IMR-90 (cell line): ENCODE data around the gene HAND2. TPM values are rescaled to one million over a fixed set of nuclear protein-coding genes. Genes with fewer than 3 reads are reported as not detected.

Experiments
- ATAC-seq: fragments of 200-7000 bp; cut with Tn5 transposase; 2 replicates; pipeline ENCODE4 v1.9.1; 2020; ENCODE audit warnings: low read depth, mild to moderate bottlenecking, moderate library complexity
- BruUV-seq: library from RNA; stranded (reverse); fragments of 400-500 nt; replicated peaks from 2 replicates; lab custom pipeline; 2021; lab: Mats Ljungman, UMichigan
- CTCF ChIA-PET: fragments of 300-600 bp; formaldehyde crosslinking; extraction: SDS; loops from one replicate; lab custom pipeline; 2021; ENCODE audit warnings: antibody characterized with exemption; lab: Yijun Ruan, JAX
- POLR2A ChIA-PET: fragments of 300-600 bp; sonication (Branson Sonifier 250); formaldehyde crosslinking; loops from one replicate; lab custom pipeline; 2022; ENCODE audit warnings: antibody characterized with exemption; ENCODE audit not compliant: unreplicated experiment; lab: Charles Lee
- DNase-seq: peaks from one replicate; pipeline ENCODE4 v3.0.0; 2013
- H2AFZ ChIP-seq: replicated peaks from 2 replicates; pipeline ENCODE3; 2013; ENCODE audit warnings: low read length, mild to moderate bottlenecking; ENCODE audit not compliant: poor library complexity
- H2AK5ac ChIP-seq: 2 replicates; pipeline ENCODE4 v1.6.1; 2013; ENCODE audit warnings: low read depth, low read length, inconsistent platforms
- H2AK9ac ChIP-seq: replicated peaks from 2 replicates; pipeline ENCODE3; 2013; ENCODE audit warnings: mild to moderate bottlenecking, low read depth, low read length, moderate library complexity; ENCODE audit not compliant: poor library complexity
- H2BK120ac ChIP-seq: 2 replicates; pipeline ENCODE4 v1.6.1; 2013; ENCODE audit warnings: low read depth, low read length, inconsistent platforms
- H2BK15ac ChIP-seq: 3 replicates; pipeline ENCODE4 v1.6.1; 2013; ENCODE audit warnings: low read depth, low read length, inconsistent platforms
- H2BK20ac ChIP-seq: 2 replicates; pipeline ENCODE4 v1.6.1; 2013; ENCODE audit warnings: low read depth, mild to moderate bottlenecking, inconsistent platforms, low read length, moderate library complexity
- H2BK5ac ChIP-seq: 2 replicates; pipeline ENCODE4 v1.6.1; 2013; ENCODE audit warnings: mild to moderate bottlenecking, low read depth, low read length, inconsistent platforms; ENCODE audit not compliant: poor library complexity, severe bottlenecking
- H3K14ac ChIP-seq: replicated peaks from 2 replicates; pipeline ENCODE4 v1.6.1; 2013; ENCODE audit warnings: low read depth, low read length, inconsistent platforms
- H3K18ac ChIP-seq: 2 replicates; pipeline ENCODE4 v1.6.1; 2013; ENCODE audit warnings: low read depth, low read length, control low read depth
- H3K23ac ChIP-seq: 2 replicates; pipeline ENCODE4 v1.6.1; 2013; ENCODE audit warnings: low read depth, low read length, inconsistent platforms
- H3K27ac ChIP-seq: 2 replicates; pipeline ENCODE4 v1.5.1; 2013; ENCODE audit warnings: mild to moderate bottlenecking, control low read depth, low read length; ENCODE audit not compliant: insufficient read depth
- H3K27me3 ChIP-seq: 2 replicates; pipeline ENCODE4 v1.6.1; 2013; ENCODE audit warnings: low read length; ENCODE audit not compliant: control insufficient read depth, insufficient read depth
- H3K36me3 ChIP-seq: 2 replicates; pipeline ENCODE4 v1.6.1; 2013; ENCODE audit warnings: low read length, mixed read lengths; ENCODE audit not compliant: control insufficient read depth, insufficient read depth
- H3K4ac ChIP-seq: 2 replicates; pipeline ENCODE4 v1.6.1; 2013; ENCODE audit warnings: low read depth, low read length, inconsistent platforms
- H3K4me1 ChIP-seq: 2 replicates; pipeline ENCODE4 v1.6.1; 2013; ENCODE audit warnings: low read length, mixed read lengths; ENCODE audit not compliant: control insufficient read depth, insufficient read depth
- H3K4me2 ChIP-seq: 2 replicates; pipeline ENCODE4 v1.6.1; 2013; ENCODE audit warnings: low read depth, mild to moderate bottlenecking, control low read depth, low read length, moderate library complexity
- H3K4me3 ChIP-seq: 2 replicates; pipeline ENCODE4 v1.5.1; 2013; ENCODE audit warnings: low read depth, mild to moderate bottlenecking, control low read depth, low read length, moderate library complexity; ENCODE audit not compliant: insufficient read depth
- H3K56ac ChIP-seq: 2 replicates; pipeline ENCODE4 v1.6.1; 2013; ENCODE audit warnings: low read length, inconsistent platforms; ENCODE audit not compliant: insufficient read depth; ENCODE audit errors: extremely low read depth
- H3K79me1 ChIP-seq, 2 experiments: 2 replicates each; pipeline ENCODE4 v1.6.1; 2013; ENCODE audit warnings: low read length in 2 of 2, inconsistent platforms in 1 of 2, low read depth in 1 of 2
- H3K9ac ChIP-seq: 2 replicates; pipeline ENCODE4 v1.6.1; 2013; ENCODE audit warnings: low read depth, low read length, control low read depth
- H3K9me1 ChIP-seq: 2 replicates; pipeline ENCODE4 v1.6.1; 2013; ENCODE audit warnings: low read length, inconsistent platforms; ENCODE audit not compliant: insufficient read depth
- H3K9me3 ChIP-seq: 2 replicates; pipeline ENCODE4 v1.6.1; 2013; ENCODE audit warnings: low read length; ENCODE audit not compliant: control insufficient read depth, insufficient read depth
- H4K20me1 ChIP-seq: 2 replicates; pipeline ENCODE4 v1.6.1; 2013; ENCODE audit warnings: low read length, inconsistent platforms; ENCODE audit not compliant: insufficient read depth
- H4K5ac ChIP-seq: 2 replicates; pipeline ENCODE4 v1.6.1; 2013; ENCODE audit warnings: mild to moderate bottlenecking, low read depth, low read length, control low read depth
- H4K8ac ChIP-seq, 2 experiments: 2 replicates each; pipeline ENCODE4 v1.6.1; 2013; ENCODE audit warnings: low read depth in 2 of 2, low read length in 2 of 2, control low read depth in 1 of 2, inconsistent platforms in 1 of 2
- H4K91ac ChIP-seq: 2 replicates; pipeline ENCODE4 v1.6.1; 2013; ENCODE audit warnings: low read depth, low read length, inconsistent platforms; ENCODE audit not compliant: insufficient read depth
- BHLHE40 ChIP-seq: fragments of 150-350 bp; IDR thresholded peaks from 2 replicates; pipeline ENCODE4 v1.6.1; 2016; ENCODE audit warnings: mild to moderate bottlenecking, low read depth, low read length
- CHD1 ChIP-seq: IDR thresholded peaks from 2 replicates; pipeline ENCODE4 v1.6.1; 2012; ENCODE audit warnings: low read depth, low read length, improper control_type of control experiment
- FOS ChIP-seq: fragments of 150-350 bp; IDR thresholded peaks from 2 replicates; pipeline ENCODE4 v1.6.1; 2016; ENCODE audit warnings: low read depth, low read length
- POLR2A ChIP-seq: IDR thresholded peaks from 2 replicates; pipeline ENCODE4 v1.6.1; 2012; ENCODE audit warnings: mild to moderate bottlenecking, low read depth, low read length
- RAD21 ChIP-seq: IDR thresholded peaks from 2 replicates; pipeline ENCODE4 v1.6.1; 2012; ENCODE audit warnings: low read length, improper control_type of control experiment
- RCOR1 ChIP-seq: IDR thresholded peaks from 2 replicates; pipeline ENCODE4 v1.6.1; 2012; ENCODE audit warnings: mild to moderate bottlenecking, low read length, improper control_type of control experiment; ENCODE audit not compliant: insufficient replicate concordance
- SMC3 ChIP-seq: fragments of 150-350 bp; IDR thresholded peaks from 2 replicates; pipeline ENCODE4 v1.6.1; 2016; ENCODE audit warnings: low read depth, mild to moderate bottlenecking, antibody characterized with exemption, low read length, moderate library complexity
- WGBS, 2 experiments: methylation state at CpG; one replicate each; pipeline versions ENCODE4 v1.1.5 to v1.1.7; 2013; ENCODE audit warnings: missing lambda C conversion rate in 2 of 2; ENCODE audit not compliant: insufficient read length in 1 of 2; ENCODE audit errors: extremely low coverage in 2 of 2; 5-methylcytosine and 5-hydroxymethylcytosine counted together
- dilution Hi-C: fragments of 300-500 bp; cut with HindIII; formaldehyde crosslinking; loops from one replicate; pipeline ENCODE4 v1.14.3; 2018; ENCODE audit warnings: low sequenced_read_pairs; ENCODE audit not compliant: unreplicated experiment
- in situ Hi-C: fragments of 300-500 bp; cut with MboI; formaldehyde crosslinking; loops from 3 replicates; pipeline ENCODE4 v1.14.3; 2019; ENCODE audit warnings: low sequenced_read_pairs, inconsistent platforms, mixed read lengths
- intact Hi-C: fragments of 100-400 bp; cut with micrococcal nuclease; formaldehyde crosslinking; loops from 2 replicates; pipeline ENCODE4 v1.10.0; 2022
- polyA plus RNA-seq, 3 experiments: library from polyadenylated mRNA; depleted of rRNA; stranded (reverse); fragments of >200 nt; gene quantifications; 2 replicates each; pipeline ENCODE4 v1.2.3, GENCODE V29; 2012; ENCODE audit warnings: low replicate concordance in 1 of 3
- total RNA-seq: library from RNA; depleted of rRNA; stranded (reverse); fragments of >200 nt; gene quantifications from 2 replicates; pipeline ENCODE4 v1.2.3, GENCODE V29; 2012
- TF ChIP-seq, protein P1 (sequence below): conservative IDR thresholded peaks from 2 replicates; pipeline ENCODE4 v1.5.1; 2012; ENCODE audit warnings: mild to moderate bottlenecking, low read depth, low read length, improper control_type of control experiment

The HAND2 gene
- total and polyA plus RNA-seq, 2 of the 4 experiments (the other 2 are of a cell fraction) = 0.36 to 0.97 TPM

DNA sequence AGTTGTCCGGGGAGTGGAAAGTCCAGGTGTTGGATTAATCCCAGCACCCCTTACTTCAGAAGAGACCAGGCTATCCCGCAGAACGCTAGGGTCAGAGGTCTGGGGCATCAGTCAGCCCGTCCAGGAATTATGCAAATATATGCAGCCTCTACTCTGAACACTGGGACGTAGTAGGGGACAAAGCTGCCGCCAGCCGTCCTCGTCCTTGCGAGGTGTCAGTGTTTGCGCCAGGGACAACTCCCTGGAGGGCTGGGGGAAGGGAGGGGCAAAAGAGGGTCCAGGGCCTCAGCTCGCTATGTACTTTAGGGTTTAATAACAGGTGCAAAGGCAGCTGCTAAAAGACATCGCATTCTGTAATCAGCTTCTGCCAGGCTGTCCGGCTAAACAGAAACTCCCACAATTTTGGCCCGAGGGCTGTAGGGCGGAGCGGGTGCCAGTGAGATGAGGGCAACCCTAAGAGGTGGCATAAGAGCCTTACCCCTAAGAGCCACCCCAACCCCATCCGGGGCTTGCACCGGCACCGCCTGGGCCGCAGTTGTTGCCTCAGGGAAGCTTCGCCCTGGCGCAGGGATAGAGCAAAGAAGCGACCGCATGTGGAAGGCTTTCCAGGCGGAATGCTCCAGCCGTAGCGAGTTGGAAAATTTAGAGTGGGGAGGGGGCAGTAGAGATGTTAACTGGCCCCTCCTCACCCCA, 8.4 kb downstream of the HAND2 start (continued):
- no peak for TF ChIP-seq FOS
- TF ChIP-seq POLR2A = no peak

DNA sequence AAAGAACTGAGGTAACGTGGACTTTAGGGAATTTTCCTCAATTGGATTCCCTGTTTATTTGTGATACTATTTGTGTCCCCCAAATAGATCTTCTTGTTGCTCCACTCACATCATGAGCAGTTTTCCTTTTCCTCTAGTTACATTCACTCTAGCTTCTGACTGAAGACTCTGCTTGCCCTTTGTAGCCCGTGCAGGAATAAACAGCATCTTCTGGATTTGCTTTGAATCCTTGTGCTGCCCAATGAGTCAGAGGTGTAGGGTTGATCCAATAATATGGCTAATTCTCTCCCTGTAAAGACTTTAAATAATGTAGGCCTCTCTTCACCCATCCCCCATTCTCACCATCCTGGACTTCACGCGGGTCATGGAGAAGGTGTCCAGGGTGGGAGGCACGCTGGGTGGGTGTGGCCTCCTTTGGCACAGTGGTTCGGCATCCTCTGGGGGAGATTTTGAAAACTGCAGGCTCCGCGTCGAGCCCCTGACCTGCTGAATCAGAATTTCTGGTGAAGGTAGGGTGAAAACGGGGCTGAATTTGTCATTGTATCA, 9.0 kb downstream of the HAND2 start:
- no peak overlapping the region for H2BK15ac ChIP-seq
- no peak overlapping the region for H2BK120ac ChIP-seq
- H3K27ac ChIP-seq = no peak overlapping the region
- dilution Hi-C loops (no loop called here), intact Hi-C loops (loop anchor here (5.0 kb wide), 2 partner anchors 471 to 796 kb away; no protein-coding TSS in a partner anchor), in situ Hi-C loops (loop anchor here (25.0 kb wide), 1 partner anchor 791 kb away; no protein-coding TSS in a partner anchor)
- no peaks in the 10 kb centered on the region for H4K20me1 ChIP-seq
- no peak overlapping the region for H4K8ac ChIP-seq
- H3K4me3 ChIP-seq = no peak overlapping the region
- no peak overlapping the region for H3K9ac ChIP-seq
- no peaks in the 10 kb centered on the region for H3K79me1 ChIP-seq
- H3K36me3 ChIP-seq = no peaks in the 10 kb centered on the region
- no peak for DNase-seq
- no peak overlapping the region for H3K56ac ChIP-seq
- no peak overlapping the region for H2AFZ ChIP-seq
- H2BK5ac ChIP-seq = no peak overlapping the region
- no peaks in the 10 kb centered on the region for H3K9me1 ChIP-seq
- H3K4ac ChIP-seq = no peak overlapping the region
- no peak overlapping the region for H2BK20ac ChIP-seq
- POLR2A ChIA-PET = no interaction called here
- no peak overlapping the region for H4K91ac ChIP-seq
- H4K5ac ChIP-seq = no peak overlapping the region
- no peak overlapping the region for H3K18ac ChIP-seq
- peaks cover 18% of the 10 kb centered on the region; the same call in 1 of the 2 replicates for H3K9me3 ChIP-seq
- no peak overlapping the region for H3K4me2 ChIP-seq
- no peak overlapping the region for H2AK9ac ChIP-seq
- ATAC-seq = no peak
- WGBS, 2 experiments = no CpG with 5 or more reads among the region's 10 CpGs
- CTCF ChIA-PET = interaction anchor here (1.0 kb wide), 1 partner anchor 469 kb away, joined by 6 read pairs; no protein-coding TSS in a partner anchor
- no peak overlapping the region for H3K14ac ChIP-seq
- no peaks in the 10 kb centered on the region for H3K4me1 ChIP-seq
- TF ChIP-seq RCOR1 (no peak), CHD1 (no peak), BHLHE40 (no peak), RAD21 (no peak), SMC3 (no peak)
- TF ChIP-seq, protein P1, sequence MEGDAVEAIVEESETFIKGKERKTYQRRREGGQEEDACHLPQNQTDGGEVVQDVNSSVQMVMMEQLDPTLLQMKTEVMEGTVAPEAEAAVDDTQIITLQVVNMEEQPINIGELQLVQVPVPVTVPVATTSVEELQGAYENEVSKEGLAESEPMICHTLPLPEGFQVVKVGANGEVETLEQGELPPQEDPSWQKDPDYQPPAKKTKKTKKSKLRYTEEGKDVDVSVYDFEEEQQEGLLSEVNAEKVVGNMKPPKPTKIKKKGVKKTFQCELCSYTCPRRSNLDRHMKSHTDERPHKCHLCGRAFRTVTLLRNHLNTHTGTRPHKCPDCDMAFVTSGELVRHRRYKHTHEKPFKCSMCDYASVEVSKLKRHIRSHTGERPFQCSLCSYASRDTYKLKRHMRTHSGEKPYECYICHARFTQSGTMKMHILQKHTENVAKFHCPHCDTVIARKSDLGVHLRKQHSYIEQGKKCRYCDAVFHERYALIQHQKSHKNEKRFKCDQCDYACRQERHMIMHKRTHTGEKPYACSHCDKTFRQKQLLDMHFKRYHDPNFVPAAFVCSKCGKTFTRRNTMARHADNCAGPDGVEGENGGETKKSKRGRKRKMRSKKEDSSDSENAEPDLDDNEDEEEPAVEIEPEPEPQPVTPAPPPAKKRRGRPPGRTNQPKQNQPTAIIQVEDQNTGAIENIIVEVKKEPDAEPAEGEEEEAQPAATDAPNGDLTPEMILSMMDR = no peak
- BruUV-seq = no TSS peak
- peaks cover 78% of the 10 kb centered on the region for H3K27me3 ChIP-seq
- H3K23ac ChIP-seq = no peak overlapping the region
- no peak overlapping the region for H2AK5ac ChIP-seq
